Endodermal cell (in vitro differentiated cells): ENCODE data around the gene CAP1. TPM values are rescaled to one million over a fixed set of nuclear protein-coding genes. Genes with fewer than 3 reads are reported as not detected.
A peak's percentile ranks its signal among the peaks of the same experiment; 100 is the strongest.

ENCODE experiments used
- DNase-seq: peaks from one replicate; pipeline ENCODE4 v3.0.0-alpha.2; 2017
- H3K27ac ChIP-seq: 2 replicates; pipeline ENCODE4 v1.5.1; 2013; ENCODE audit warnings: mild to moderate bottlenecking, low read depth, low read length, moderate library complexity
- H3K27me3 ChIP-seq: 2 replicates; pipeline ENCODE4 v1.6.1; 2013; ENCODE audit warnings: mild to moderate bottlenecking, low read length, moderate library complexity; ENCODE audit not compliant: insufficient read depth, control insufficient read depth, poor library complexity, severe bottlenecking
- H3K36me3 ChIP-seq: 2 replicates; pipeline ENCODE4 v1.7.0; 2013; ENCODE audit warnings: mild to moderate bottlenecking, low read length, moderate library complexity; ENCODE audit not compliant: control insufficient read depth, insufficient read depth
- H3K4me1 ChIP-seq: one replicate; pipeline ENCODE4 v1.7.0; 2013; ENCODE audit warnings: low read length; ENCODE audit not compliant: control insufficient read depth, insufficient read depth
- H3K4me3 ChIP-seq: 2 replicates; pipeline ENCODE4 v1.5.1; 2013; ENCODE audit warnings: mild to moderate bottlenecking, low read length, moderate library complexity
- H3K9ac ChIP-seq: 2 replicates; pipeline ENCODE4 v1.6.1; 2013; ENCODE audit warnings: mild to moderate bottlenecking, low read length, moderate library complexity; ENCODE audit not compliant: poor library complexity, severe bottlenecking; ENCODE audit errors: extremely low read depth
- H3K9me3 ChIP-seq: 2 replicates; pipeline ENCODE4 v1.6.1; 2013; ENCODE audit warnings: mild to moderate bottlenecking, low read length, moderate library complexity; ENCODE audit not compliant: control insufficient read depth
- H3K27ac Mint-ChIP-seq: 2 replicates; pipeline ENCODE4 v1.8.0; 2020; ENCODE audit warnings: mixed read lengths
- H3K27me3 Mint-ChIP-seq: 2 replicates; pipeline ENCODE4 v1.8.0; 2021; ENCODE audit warnings: mild to moderate bottlenecking, mixed read lengths; ENCODE audit not compliant: insufficient read depth
- H3K36me3 Mint-ChIP-seq: 2 replicates; pipeline ENCODE4 v1.8.0; 2020; ENCODE audit warnings: low read depth, mixed read lengths
- H3K4me1 Mint-ChIP-seq: 2 replicates; pipeline ENCODE4 v1.8.0; 2020; ENCODE audit warnings: mixed read lengths
- H3K4me3 Mint-ChIP-seq: 2 replicates; pipeline ENCODE4 v1.8.0; 2020; ENCODE audit warnings: mild to moderate bottlenecking, moderate library complexity, mixed read lengths
- H3K9me3 Mint-ChIP-seq: 2 replicates; pipeline ENCODE4 v1.8.0; 2020; ENCODE audit warnings: mild to moderate bottlenecking, mixed read lengths
- CTCF ChIP-seq: fragments of 200-600 bp; sonication (generic); conservative IDR thresholded peaks from 2 replicates; pipeline ENCODE4 v1.5.0; 2021; ENCODE audit warnings: antibody characterized with exemption, mild to moderate bottlenecking
- WGBS, 2 experiments: methylation state at CpG; one replicate each; pipeline versions ENCODE4 v1.1.5 to v1.1.7; 2013; ENCODE audit warnings: missing lambda C conversion rate in 2 of 2, mixed read lengths in 1 of 2; ENCODE audit not compliant: insufficient coverage in 1 of 2, insufficient read length in 1 of 2; 5-methylcytosine and 5-hydroxymethylcytosine counted together
- total RNA-seq, 2 donors: library from RNA; stranded (reverse); fragmentation: NEBNext Ultra II Directional in 1 of 2; extraction: Animal tissue kit (Norgen Biotek cat#: 25700) in 1 of 2; gene quantifications; 2 replicates in 1 of 2; 3 replicates in 1 of 2; pipeline ENCODE4 v1.2.1, GENCODE V29; 2021

The CAP1 gene
- total RNA-seq, 2 donors from 2014 or later, result 260 to 287 TPM

- WGBS, 2 experiments, result 2 to 16% methylated on average over 8 to 9 of the region's 9 CpGs
- Histone ChIP-seq H3K27me3 (peaks cover 9% of the 10 kb centered on the region), H3K36me3 (peaks cover 12% of the 10 kb centered on the region), H3K9me3 (no peaks in the 10 kb centered on the region), H3K4me1 (no peaks in the 10 kb centered on the region), H3K4me3 (peak overlapping the region; percentile 94), H3K27ac (no peak overlapping the region), H3K9ac (peak overlapping the region; percentile 52)
- H3K27ac Mint-ChIP-seq, result peak overlapping the region; percentile 84
- H3K9me3 Mint-ChIP-seq, result no peaks in the 10 kb centered on the region
- peaks cover 2% of the 10 kb centered on the region for H3K4me1 Mint-ChIP-seq
- H3K4me3 Mint-ChIP-seq, result peak overlapping the region; percentile 80
- peaks cover 17% of the 10 kb centered on the region for H3K27me3 Mint-ChIP-seq
- peaks cover 12% of the 10 kb centered on the region for H3K36me3 Mint-ChIP-seq
- no peak for DNase-seq
- TF ChIP-seq CTCF, result no peak
Measured at GRCh38 chr1:40096646-40096976, 56.1 kb downstream of the CAP1 start.

DNA sequence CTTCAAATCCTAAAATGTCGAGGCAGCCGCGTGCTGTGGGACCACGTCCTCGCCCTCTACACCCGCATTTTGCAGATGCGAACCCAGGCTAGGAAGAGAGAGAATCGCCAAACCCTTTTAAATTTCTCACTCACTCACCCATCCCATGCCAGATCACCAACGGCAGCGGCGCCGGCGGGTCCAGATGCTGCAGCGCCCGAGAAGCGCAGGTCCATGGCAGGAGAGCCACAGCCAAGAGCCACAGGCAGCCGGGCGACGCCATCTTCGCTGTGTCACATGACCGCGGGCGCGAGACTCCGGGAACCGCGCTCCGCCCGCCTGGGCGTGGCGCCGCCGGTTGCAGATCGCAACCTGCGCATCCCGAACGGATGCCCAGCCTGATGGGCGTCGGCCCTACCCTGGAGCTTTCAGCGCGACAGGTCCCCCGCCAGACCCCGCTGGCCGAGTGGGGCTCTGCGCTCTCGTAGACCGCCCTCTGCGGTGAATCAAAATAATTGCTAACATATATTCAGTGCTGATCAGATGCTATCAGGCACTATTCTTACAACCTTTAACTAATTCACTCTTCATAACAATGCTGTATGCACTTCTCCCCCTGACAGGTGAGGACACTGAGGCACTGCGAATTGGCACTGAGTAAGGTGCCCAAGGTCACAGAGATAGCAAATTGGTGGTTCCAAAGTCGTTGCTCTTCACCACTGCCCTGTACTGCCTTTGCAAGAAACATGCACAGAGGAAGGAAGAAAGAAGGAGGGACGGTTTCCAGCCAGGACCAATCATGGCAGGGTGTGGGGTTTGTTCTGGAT, 56.7 kb downstream of the CAP1 start, which contains the start of gene PPT1:
PPT1 (minus strand) TSS at position 276 of the 806 bp plus-strand sequence; CDS start at position 262, 14 bp downstream.
- H3K27me3 Mint-ChIP-seq, result peaks cover 23% of the 10 kb centered on the region
- Histone ChIP-seq H3K4me1 (no peaks in the 10 kb centered on the region), H3K9me3 (no peaks in the 10 kb centered on the region), H3K36me3 (peaks cover 7% of the 10 kb centered on the region), H3K9ac (peak within 1 kb of the TSS; percentile 52), H3K27me3 (peaks cover 15% of the 10 kb centered on the region), H3K27ac (no peak within 1 kb of the TSS), H3K4me3 (peak within 1 kb of the TSS; percentile 94)
- H3K36me3 Mint-ChIP-seq, result peaks cover 9% of the 10 kb centered on the region
- WGBS, 2 experiments, result 1 to 3% methylated on average over 23 to 51 of the region's 51 CpGs
- peaks cover 2% of the 10 kb centered on the region for H3K4me1 Mint-ChIP-seq
- H3K4me3 Mint-ChIP-seq, result peak within 1 kb of the TSS; percentile 80
- DNase-seq, result peak; percentile 94
- TF ChIP-seq CTCF, result no peak
- H3K27ac Mint-ChIP-seq, result peak within 1 kb of the TSS; percentile 84
- H3K9me3 Mint-ChIP-seq, result no peaks in the 10 kb centered on the region

DNA sequence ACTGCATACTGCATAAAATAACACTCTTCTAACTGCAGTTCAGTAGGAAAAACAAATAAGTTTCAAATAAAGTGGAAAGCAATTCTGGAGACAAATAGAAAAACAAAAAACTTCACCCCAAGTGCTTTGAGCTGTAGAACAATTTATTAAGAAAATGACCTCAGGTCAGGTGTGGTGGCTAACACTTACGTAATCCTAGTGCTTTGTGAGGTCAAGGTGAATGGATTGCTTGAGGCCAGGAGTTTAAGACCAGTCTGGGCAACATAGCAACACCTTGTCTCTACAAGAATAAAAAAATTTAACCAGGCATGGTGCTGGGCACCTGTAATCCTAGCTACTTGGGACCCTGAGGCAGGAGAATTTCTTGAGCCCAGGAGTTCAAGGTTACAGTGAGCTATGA, 61.5 kb downstream of the CAP1 start:
- no peaks in the 10 kb centered on the region for H3K4me1 Mint-ChIP-seq
- H3K27ac Mint-ChIP-seq, result no peak overlapping the region
- no peak overlapping the region for H3K4me3 Mint-ChIP-seq
- Histone ChIP-seq H3K4me1 (no peaks in the 10 kb centered on the region), H3K9me3 (no peaks in the 10 kb centered on the region), H3K27me3 (peaks cover 27% of the 10 kb centered on the region), H3K9ac (no peak overlapping the region), H3K36me3 (no peaks in the 10 kb centered on the region), H3K27ac (no peak overlapping the region), H3K4me3 (no peak overlapping the region)
- no peak for TF ChIP-seq CTCF
- no peaks in the 10 kb centered on the region for H3K36me3 Mint-ChIP-seq
- peaks cover 24% of the 10 kb centered on the region for H3K27me3 Mint-ChIP-seq
- peaks cover 8% of the 10 kb centered on the region for H3K9me3 Mint-ChIP-seq
- no peak for DNase-seq
- 96% methylated on average over 1 of the region's 1 CpG; no CpG with 5 or more reads in 1 of the 2 experiments for WGBS, 2 experiments
